Lung (tissue), 12 donors: ENCODE results near the gene LRRC8D. TPM values are rescaled to one million over a fixed set of nuclear protein-coding genes. Genes with fewer than 3 reads are reported as not detected.

Experiments used
- ATAC-seq: fragments of 200-7000 bp; cut with Tn5 transposase; one replicate; pipeline ENCODE4 v1.9.1; 2020; ENCODE audit warnings: moderate number of reproducible peaks; ENCODE audit not compliant: insufficient read depth, low FRiP score
- DNase-seq, 3 donors: peaks; one replicate each; pipeline ENCODE4 v3.0.0-alpha.2; 2013 to 2017
- H3K27ac ChIP-seq, 2 donors: one replicate each; pipeline ENCODE4 v1.5.1; 2013; ENCODE audit warnings: mild to moderate bottlenecking in 2 of 2, moderate library complexity in 2 of 2, control low read depth in 1 of 2, inconsistent platforms in 1 of 2, low read depth in 1 of 2, low read length in 1 of 2
- H3K27me3 ChIP-seq, 3 donors: one replicate each; pipeline ENCODE4 v1.5.1; 2013; ENCODE audit warnings: low read length in 2 of 3; ENCODE audit not compliant: control insufficient read depth in 3 of 3, insufficient read depth in 3 of 3
- H3K36me3 ChIP-seq, 4 donors: one replicate each; pipeline ENCODE4 v1.5.1; 2013; ENCODE audit warnings: low read length in 4 of 4, mild to moderate bottlenecking in 1 of 4, moderate library complexity in 1 of 4; ENCODE audit not compliant: control insufficient read depth in 4 of 4, insufficient read depth in 4 of 4
- H3K4me1 ChIP-seq, 5 donors: one replicate each; pipeline ENCODE4 v1.5.1; 2013; ENCODE audit warnings: low read length in 5 of 5, mild to moderate bottlenecking in 2 of 5, moderate library complexity in 1 of 5; ENCODE audit not compliant: control insufficient read depth in 5 of 5, insufficient read depth in 5 of 5
- H3K4me3 ChIP-seq: one replicate; pipeline ENCODE4 v1.5.1; 2013; ENCODE audit warnings: mild to moderate bottlenecking, control low read depth, moderate library complexity
- H3K9ac ChIP-seq, 2 donors: one replicate each; pipeline ENCODE4 v1.5.1; 2013; ENCODE audit warnings: low read length in 2 of 2, control low read depth in 1 of 2; ENCODE audit not compliant: insufficient read depth in 1 of 2
- H3K9me3 ChIP-seq, 4 donors: one replicate each; pipeline ENCODE4 v1.5.1; 2013; ENCODE audit warnings: low read length in 3 of 4, mild to moderate bottlenecking in 1 of 4, moderate library complexity in 1 of 4; ENCODE audit not compliant: control insufficient read depth in 4 of 4, insufficient read depth in 3 of 4
- WGBS, 2 donors: extraction: QIAGEN DNeasy Blood & Tissue Kit; methylation state at CpG; one replicate each; pipeline ENCODE4 v1.1.7; 2013; 5-methylcytosine and 5-hydroxymethylcytosine counted together
- polyA plus RNA-seq, 2 donors: library from polyadenylated mRNA; stranded (reverse); fragments of 200-250 nt; gene quantifications; one replicate each; pipeline ENCODE4 v1.2.1, GENCODE V29; 2013
- total RNA-seq, 2 donors: library from RNA; depleted of rRNA in 1 of 2; stranded (reverse); fragments of >200 nt in 1 of 2; gene quantifications; one replicate each; pipeline ENCODE4 v1.2.1, GENCODE V29; 2014 to 2021
- TF ChIP-seq, protein P1 (sequence below): IDR thresholded peaks from 2 replicates; pipeline ENCODE4 v1.5.1; 2012; ENCODE audit warnings: mild to moderate bottlenecking; ENCODE audit errors: control extremely low read depth, extremely low read depth
- donor health status: control.
- donor health status: control.
- donor health status: Bipolar disorder and iron deficiency.
- donor health status: healthy.
- donor health status: DM: yes; HTN: yes; CAD: no.

Gene LRRC8D
- total and polyA plus RNA-seq, 4 donors = 5.1 to 24.2 (median 11.3) TPM

DNA sequence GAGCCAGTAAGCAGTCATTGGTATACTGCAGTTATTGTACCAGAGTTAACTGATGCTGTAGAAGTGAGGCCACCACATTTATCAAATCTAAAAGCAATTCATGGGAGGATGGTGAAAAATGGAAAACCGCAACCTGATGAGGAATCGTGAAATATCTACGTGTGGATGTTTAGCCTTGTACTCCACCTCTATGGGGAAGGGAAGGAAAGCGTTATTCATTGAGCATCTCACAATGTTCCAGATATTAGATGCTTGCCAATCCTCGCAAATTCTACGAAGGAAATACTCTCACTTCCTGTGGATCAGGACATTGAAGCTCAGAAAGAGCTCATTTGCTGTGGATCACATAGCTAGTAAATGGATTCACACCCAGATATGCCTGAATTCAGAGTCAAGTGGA is 77.3 kb downstream of the LRRC8D start:
- peaks cover 0 to 8% (median 0%) of the 10 kb centered on the region in 5 donors for H3K4me1 ChIP-seq
- H3K9ac ChIP-seq = no peak overlapping the region
- H3K27ac ChIP-seq = no peak overlapping the region
- no peaks in the 10 kb centered on the region for H3K27me3 ChIP-seq
- TF ChIP-seq, protein P1, sequence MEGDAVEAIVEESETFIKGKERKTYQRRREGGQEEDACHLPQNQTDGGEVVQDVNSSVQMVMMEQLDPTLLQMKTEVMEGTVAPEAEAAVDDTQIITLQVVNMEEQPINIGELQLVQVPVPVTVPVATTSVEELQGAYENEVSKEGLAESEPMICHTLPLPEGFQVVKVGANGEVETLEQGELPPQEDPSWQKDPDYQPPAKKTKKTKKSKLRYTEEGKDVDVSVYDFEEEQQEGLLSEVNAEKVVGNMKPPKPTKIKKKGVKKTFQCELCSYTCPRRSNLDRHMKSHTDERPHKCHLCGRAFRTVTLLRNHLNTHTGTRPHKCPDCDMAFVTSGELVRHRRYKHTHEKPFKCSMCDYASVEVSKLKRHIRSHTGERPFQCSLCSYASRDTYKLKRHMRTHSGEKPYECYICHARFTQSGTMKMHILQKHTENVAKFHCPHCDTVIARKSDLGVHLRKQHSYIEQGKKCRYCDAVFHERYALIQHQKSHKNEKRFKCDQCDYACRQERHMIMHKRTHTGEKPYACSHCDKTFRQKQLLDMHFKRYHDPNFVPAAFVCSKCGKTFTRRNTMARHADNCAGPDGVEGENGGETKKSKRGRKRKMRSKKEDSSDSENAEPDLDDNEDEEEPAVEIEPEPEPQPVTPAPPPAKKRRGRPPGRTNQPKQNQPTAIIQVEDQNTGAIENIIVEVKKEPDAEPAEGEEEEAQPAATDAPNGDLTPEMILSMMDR = no peak
- WGBS, 2 donors = 70 to 83% methylated on average over 6 of the region's 6 CpGs
- H3K9me3 ChIP-seq = no peaks in the 10 kb centered on the region
- H3K4me3 ChIP-seq = no peak overlapping the region
- ATAC-seq = no peak
- no peaks in the 10 kb centered on the region for H3K36me3 ChIP-seq
- no peak for DNase-seq

DNA sequence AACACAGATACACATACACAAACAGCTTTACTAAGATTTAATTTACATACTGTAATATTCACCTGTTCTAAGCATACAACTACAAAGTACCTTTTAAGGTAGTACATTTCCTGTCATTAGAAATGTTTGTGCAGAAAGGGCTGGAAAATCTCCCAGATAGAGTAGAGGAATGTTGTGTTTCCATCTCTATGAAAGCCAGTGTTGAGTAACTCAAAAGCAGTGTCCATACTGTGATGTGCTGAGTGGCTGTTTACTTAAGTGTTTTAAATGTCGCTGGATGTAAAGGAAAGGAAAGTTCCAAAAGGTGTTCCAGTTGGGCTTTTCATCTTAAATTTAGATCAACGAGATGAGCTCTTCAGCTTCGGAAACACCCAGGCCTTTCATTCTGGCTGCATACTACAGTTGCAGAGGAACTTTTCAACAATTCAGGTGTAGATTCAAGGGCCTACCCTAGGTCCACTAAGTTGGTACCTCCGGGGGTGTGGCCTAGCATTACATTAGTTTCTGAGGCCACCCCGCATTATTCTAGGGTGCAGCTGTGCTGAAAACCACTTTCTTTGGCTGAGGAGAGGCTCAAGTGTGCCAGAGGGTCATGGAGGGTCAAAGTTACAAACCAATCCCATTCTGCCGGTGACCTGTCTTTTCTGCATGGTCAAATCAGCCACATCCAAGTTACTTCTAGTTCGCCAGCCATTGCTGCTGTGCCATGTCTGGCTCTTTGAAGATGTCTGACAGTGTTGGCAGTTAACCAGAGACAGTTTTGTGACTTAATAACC is 78.1 kb downstream of the LRRC8D start:
- WGBS, 2 donors = 81 to 87% methylated on average over 7 of the region's 7 CpGs
- TF ChIP-seq, protein P1 = no peak
- DNase-seq = no peak
- no peak overlapping the region for H3K4me3 ChIP-seq
- H3K4me1 ChIP-seq = peaks cover 0 to 9% (median 0%) of the 10 kb centered on the region in 5 donors
- H3K36me3 ChIP-seq = no peaks in the 10 kb centered on the region
- no peak overlapping the region for H3K9ac ChIP-seq
- H3K27ac ChIP-seq = no peak overlapping the region
- no peak for ATAC-seq
- H3K27me3 ChIP-seq = no peaks in the 10 kb centered on the region
- no peaks in the 10 kb centered on the region for H3K9me3 ChIP-seq

DNA sequence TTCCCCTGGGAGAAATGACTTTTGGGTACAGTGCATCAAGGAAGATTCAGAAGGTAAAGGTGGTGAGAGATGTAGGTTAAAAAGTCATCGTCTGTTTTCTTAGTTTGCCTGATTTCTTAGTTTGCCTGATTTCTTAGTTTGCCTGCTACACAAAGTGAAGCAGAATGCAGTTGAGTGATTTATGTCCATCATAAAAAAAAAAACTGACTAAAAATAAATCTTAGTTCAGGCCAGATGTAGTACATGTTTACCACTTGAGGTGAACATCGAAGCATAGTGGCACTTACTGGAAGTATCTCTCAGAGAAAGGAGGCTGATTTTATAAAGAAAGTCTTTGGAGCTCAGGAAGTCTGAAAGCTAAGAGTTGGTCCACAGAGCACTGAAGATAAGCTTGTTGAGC is 79.5 kb downstream of the LRRC8D start:
- WGBS, 2 donors = 51 to 65% methylated on average over 2 of the region's 2 CpGs
- no peak overlapping the region for H3K9ac ChIP-seq

More for the DNA sequence above, 79.5 kb downstream of the LRRC8D start:
- H3K9me3 ChIP-seq = no peaks in the 10 kb centered on the region
- TF ChIP-seq, protein P1 = no peak
- H3K36me3 ChIP-seq = no peaks in the 10 kb centered on the region
- no peaks in the 10 kb centered on the region for H3K27me3 ChIP-seq
- peaks cover 0 to 11% (median 0%) of the 10 kb centered on the region in 5 donors for H3K4me1 ChIP-seq
- no peak for ATAC-seq
- no peak overlapping the region for H3K27ac ChIP-seq
- DNase-seq = no peak
- H3K4me3 ChIP-seq = no peak overlapping the region
